OCI-LY1 (cell line): Measurements from ENCODE around the gene WHRN.

Experiments
- CTCF ChIP-seq: fragments of 200-600 bp; sonication (generic), shearing (Covaris generic); IDR thresholded peaks from 2 replicates; pipeline ENCODE4 v1.5.1; 2017; ENCODE audit warnings: mild to moderate bottlenecking, antibody characterized with exemption, low read length, moderate library complexity, mixed read lengths
- EZH2 ChIP-seq: fragments of 200-600 bp; sonication (generic), shearing (Covaris generic); IDR thresholded peaks from 2 replicates; pipeline ENCODE4 v1.8.0; 2017; ENCODE audit warnings: borderline replicate concordance, mixed run types, mild to moderate bottlenecking, antibody characterized with exemption, low read length, moderate library complexity, mixed read lengths

GRCh38 chr9:114493521-114494184 lies 11.6 kb downstream of the WHRN start:
- no peak for TF ChIP-seq CTCF
- TF ChIP-seq EZH2 = no peak
